SK-N-MC (cell line): ENCODE data around the gene EXT2.
A peak's percentile ranks its signal among the peaks of the same experiment; 100 is the strongest.

Experiments used
- DNase-seq: peaks from one replicate; pipeline ENCODE4 v3.0.0-alpha.2; 2011; ENCODE audit warnings: low read depth, low spot score
- H3K27ac ChIP-seq: fragments of 200-600 bp; sonication (generic); 2 replicates; pipeline ENCODE4 v1.5.1; 2016; ENCODE audit warnings: mixed run types
- H3K36me3 ChIP-seq: fragments of 200-600 bp; sonication (generic); 2 replicates; pipeline ENCODE4 v1.6.1; 2017; ENCODE audit warnings: antibody characterized with exemption, low read length, mixed read lengths; ENCODE audit not compliant: insufficient read depth
- H3K4me3 ChIP-seq: fragments of 200-600 bp; sonication (generic); 2 replicates; pipeline ENCODE4 v1.5.1; 2016
- H3K9ac ChIP-seq: fragments of 200-600 bp; sonication (generic); 2 replicates; pipeline ENCODE4 v1.8.0; 2017; ENCODE audit warnings: mixed run types, mixed read lengths; ENCODE audit not compliant: insufficient read length
- H3K9me3 ChIP-seq: fragments of 200-600 bp; sonication (generic); 2 replicates; pipeline ENCODE4 v1.6.1; 2017; ENCODE audit warnings: low read depth, mild to moderate bottlenecking, antibody characterized with exemption, low read length, moderate library complexity, mixed read lengths
- EZH2 ChIP-seq: fragments of 200-600 bp; sonication (generic); IDR thresholded peaks from one replicate; pipeline ENCODE4 v1.6.1; 2017; ENCODE audit warnings: antibody characterized with exemption
- FOXP2 ChIP-seq: optimal IDR thresholded peaks from 2 replicates; pipeline ENCODE3; 2011; ENCODE audit warnings: mild to moderate bottlenecking, moderate library complexity; ENCODE audit not compliant: insufficient read depth; ENCODE audit errors: extremely low read length, control extremely low read depth
- POLR2AphosphoS5 ChIP-seq: IDR thresholded peaks from 2 replicates; pipeline ENCODE4 v1.6.1; 2012; ENCODE audit warnings: mild to moderate bottlenecking, low read depth, low read length, borderline replicate concordance

The EXT2 gene

DNA sequence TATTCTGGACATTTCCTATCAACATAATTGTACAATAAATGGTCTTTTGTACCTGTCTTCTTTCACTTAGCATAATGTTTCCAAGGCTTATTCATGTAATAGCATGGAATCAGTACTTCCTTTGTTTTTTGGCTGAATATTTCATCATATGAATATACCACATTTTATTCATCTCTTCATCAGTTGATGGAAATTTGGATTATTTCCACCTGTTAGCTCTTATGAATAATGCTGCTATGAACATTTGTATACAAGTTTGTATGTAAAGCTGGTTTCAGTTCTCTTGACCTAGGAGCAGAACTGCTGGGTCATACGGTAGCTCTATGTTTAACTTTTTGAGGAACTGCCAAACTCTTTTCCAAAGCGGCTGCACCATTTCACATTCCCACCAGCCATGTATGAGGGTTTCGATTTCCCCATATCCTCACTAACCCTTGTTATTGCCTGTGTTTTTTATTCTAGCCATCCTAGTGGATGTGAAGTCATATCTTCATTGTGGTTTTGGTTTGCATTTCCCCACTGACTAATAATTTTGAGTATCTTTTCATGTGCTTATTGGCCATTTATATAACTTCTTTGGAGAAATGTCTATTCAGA, 20.9 kb downstream of the EXT2 start:
- H3K9ac ChIP-seq: no peak overlapping the region
- TF ChIP-seq POLR2AphosphoS5: no peak
- no peak for TF ChIP-seq FOXP2
- TF ChIP-seq EZH2: no peak
- no peak overlapping the region for H3K27ac ChIP-seq
- H3K4me3 ChIP-seq: no peak overlapping the region
- H3K36me3 ChIP-seq: peaks cover 19% of the 10 kb centered on the region
- no peaks in the 10 kb centered on the region for H3K9me3 ChIP-seq
- no peak for DNase-seq

DNA sequence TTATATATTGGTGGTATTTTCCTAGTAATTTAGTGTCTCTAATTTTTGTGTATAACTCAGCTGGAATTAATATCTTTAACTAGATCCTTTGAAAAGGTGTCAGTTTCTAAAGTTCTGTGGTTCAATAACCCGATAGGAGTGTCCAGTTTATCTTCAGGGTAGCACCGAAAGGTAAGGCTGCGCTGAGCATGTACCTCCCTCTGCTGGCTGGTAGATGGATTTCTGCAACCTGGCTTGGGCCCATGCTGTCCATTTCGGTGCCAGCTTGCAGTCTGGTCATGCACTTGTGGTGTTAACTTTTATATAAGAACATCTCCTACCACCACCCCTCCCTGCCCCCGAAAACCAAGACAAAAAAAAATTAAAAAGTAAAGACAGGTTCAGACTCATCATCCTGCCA, 24.7 kb downstream of the EXT2 start:
- Histone ChIP-seq H3K27ac (no peak overlapping the region), H3K9me3 (no peaks in the 10 kb centered on the region), H3K9ac (no peak overlapping the region), H3K36me3 (peaks cover 14% of the 10 kb centered on the region), H3K4me3 (no peak overlapping the region)
- no peak for DNase-seq
- TF ChIP-seq POLR2AphosphoS5: no peak
- TF ChIP-seq FOXP2: no peak
- TF ChIP-seq EZH2: no peak

GRCh38 chr11:44125598-44125997, 30.1 kb downstream of the EXT2 start:
- H3K9ac ChIP-seq: no peak overlapping the region
- TF ChIP-seq FOXP2: no peak
- no peak for TF ChIP-seq POLR2AphosphoS5
- no peak for TF ChIP-seq EZH2
- H3K4me3 ChIP-seq: no peak overlapping the region
- H3K36me3 ChIP-seq: peaks cover 31% of the 10 kb centered on the region; the same call in 1 of the 2 replicates
- no peak for DNase-seq
- H3K27ac ChIP-seq: no peak overlapping the region
- H3K9me3 ChIP-seq: no peaks in the 10 kb centered on the region

GRCh38 chr11:44126304-44126703, 30.8 kb downstream of the EXT2 start:
- Histone ChIP-seq H3K36me3 (peaks cover 36% of the 10 kb centered on the region; the same call in 1 of the 2 replicates), H3K4me3 (no peak overlapping the region), H3K27ac (no peak overlapping the region), H3K9me3 (no peaks in the 10 kb centered on the region), H3K9ac (no peak overlapping the region)
- TF ChIP-seq EZH2: no peak
- TF ChIP-seq FOXP2: no peak
- TF ChIP-seq POLR2AphosphoS5: no peak
- DNase-seq: no peak

DNA sequence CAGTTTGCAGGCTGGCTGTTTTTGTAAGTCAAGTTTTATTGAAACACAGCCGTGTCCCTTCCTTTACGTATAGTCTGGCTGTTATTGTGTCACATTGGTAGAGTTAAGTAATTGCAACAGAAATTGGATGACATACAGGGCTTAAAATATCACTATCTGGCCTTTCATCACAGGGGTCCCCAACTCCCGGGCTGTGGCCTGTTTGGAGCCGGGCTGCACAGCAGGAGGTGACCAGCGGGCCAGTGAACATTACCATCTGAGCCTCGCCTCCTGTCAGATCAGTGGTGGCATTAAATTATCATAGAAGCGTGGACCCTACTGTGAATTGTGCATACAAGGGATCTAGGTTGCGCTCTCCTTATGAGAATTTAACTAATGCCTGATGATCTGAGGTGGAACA, 31.7 kb downstream of the EXT2 start:
- H3K27ac ChIP-seq: no peak overlapping the region
- H3K9me3 ChIP-seq: no peaks in the 10 kb centered on the region
- peaks cover 36% of the 10 kb centered on the region; the same call in 1 of the 2 replicates for H3K36me3 ChIP-seq
- no peak for DNase-seq
- TF ChIP-seq EZH2 (no peak), FOXP2 (no peak), POLR2AphosphoS5 (no peak)
- H3K9ac ChIP-seq: no peak overlapping the region
- no peak overlapping the region for H3K4me3 ChIP-seq

DNA sequence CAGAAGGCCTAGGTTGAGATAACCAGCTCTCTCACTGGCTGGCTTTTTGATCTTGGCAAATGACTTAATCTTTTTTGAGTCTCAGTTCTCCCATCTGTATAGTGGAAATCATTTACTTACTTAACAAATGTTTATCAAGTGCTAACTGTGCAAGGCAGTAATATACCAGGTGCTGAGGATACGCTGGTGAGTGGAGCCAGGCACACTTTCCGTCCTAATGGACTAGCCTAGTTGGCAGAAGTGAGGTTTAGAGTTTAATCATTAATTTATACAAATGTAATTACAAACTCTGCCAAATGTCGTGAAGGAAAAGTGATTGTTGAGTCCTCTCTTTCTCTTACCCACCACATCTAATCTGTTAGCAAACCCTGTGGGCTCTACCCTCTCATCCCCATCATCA, 33.3 kb downstream of the EXT2 start:
- Histone ChIP-seq H3K9me3 (no peaks in the 10 kb centered on the region), H3K36me3 (peaks cover 36% of the 10 kb centered on the region; the same call in 1 of the 2 replicates), H3K27ac (no peak overlapping the region), H3K9ac (no peak overlapping the region), H3K4me3 (no peak overlapping the region)
- DNase-seq: no peak
- TF ChIP-seq POLR2AphosphoS5: no peak
- TF ChIP-seq FOXP2: no peak
- TF ChIP-seq EZH2: no peak

GRCh38 chr11:44130751-44131150, 35.3 kb downstream of the EXT2 start:
- no peaks in the 10 kb centered on the region for H3K9me3 ChIP-seq
- H3K27ac ChIP-seq: no peak overlapping the region
- peaks cover 27% of the 10 kb centered on the region; the same call in 1 of the 2 replicates for H3K36me3 ChIP-seq
- H3K9ac ChIP-seq: no peak overlapping the region
- no peak for TF ChIP-seq EZH2
- TF ChIP-seq POLR2AphosphoS5: no peak
- no peak for TF ChIP-seq FOXP2
- H3K4me3 ChIP-seq: no peak overlapping the region
- DNase-seq: no peak

DNA sequence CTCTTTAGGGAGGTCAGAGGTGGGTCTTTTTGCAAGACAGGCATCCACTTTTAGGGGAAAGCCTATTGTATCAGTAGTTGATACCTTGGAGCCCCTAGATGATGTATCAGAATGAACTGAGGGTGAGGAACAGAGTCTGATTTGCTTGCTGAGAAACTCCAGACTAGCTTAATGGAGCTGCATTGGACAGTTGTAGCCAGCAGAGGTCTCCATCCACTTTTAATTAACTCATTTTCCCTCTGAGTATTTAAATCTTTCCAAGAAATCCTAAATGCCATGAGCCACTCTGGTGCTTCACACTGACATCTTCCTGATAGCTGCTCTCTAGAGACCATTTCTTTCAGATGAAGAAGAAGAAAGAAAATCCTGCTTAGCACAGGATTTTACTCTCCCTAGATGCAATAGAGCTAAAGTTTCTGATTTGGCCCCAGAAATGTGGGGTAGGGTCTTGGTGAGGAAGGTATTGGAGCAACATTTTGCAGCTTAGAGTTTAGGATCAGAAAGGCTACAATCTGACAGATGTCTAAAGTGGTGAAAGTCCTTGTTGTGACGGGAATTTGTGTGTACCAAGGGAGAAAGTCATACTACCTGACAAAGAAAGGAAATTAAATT, 38.0 kb downstream of the EXT2 start:
- Histone ChIP-seq H3K36me3 (peaks cover 16% of the 10 kb centered on the region; the same call in 1 of the 2 replicates), H3K27ac (peak overlapping the region; percentile 54), H3K9ac (no peak overlapping the region), H3K4me3 (peak overlapping the region; percentile 27; the same call in 1 of the 2 replicates), H3K9me3 (no peaks in the 10 kb centered on the region)
- peak; percentile 66 for DNase-seq
- TF ChIP-seq POLR2AphosphoS5: no peak
